OCI-LY1 (cell line): Measurements from ENCODE around the gene PTPRQ.

Experiments used
- H2AFZ ChIP-seq: fragments of 200-600 bp; sonication (generic), shearing (Covaris generic); 2 replicates; pipeline ENCODE4 v1.6.0; 2014; ENCODE audit warnings: antibody characterized with exemption, mild to moderate bottlenecking, low read length
- H3F3A ChIP-seq: fragments of 200-600 bp; sonication (generic), shearing (Covaris generic); 2 replicates; pipeline ENCODE4 v1.6.0; 2014; ENCODE audit warnings: mild to moderate bottlenecking, antibody characterized with exemption, low read length, moderate library complexity; ENCODE audit not compliant: insufficient read depth
- H3K27ac ChIP-seq: fragments of 200-600 bp; sonication (generic); 2 replicates; pipeline ENCODE4 v1.5.1; 2014; ENCODE audit warnings: low read length, mixed run types, mild to moderate bottlenecking, low read depth; ENCODE audit not compliant: poor library complexity, severe bottlenecking
- H3K27me3 ChIP-seq: fragments of 200-600 bp; sonication (generic); 2 replicates; pipeline ENCODE4 v1.6.0; 2014; ENCODE audit warnings: antibody characterized with exemption, mild to moderate bottlenecking, low read length, moderate library complexity; ENCODE audit not compliant: insufficient read depth
- H3K36me3 ChIP-seq: fragments of 200-600 bp; sonication (generic); 2 replicates; pipeline ENCODE4 v1.6.1; 2014; ENCODE audit warnings: mild to moderate bottlenecking, antibody characterized with exemption, low read length, moderate library complexity, mixed read lengths; ENCODE audit not compliant: insufficient read depth
- H3K4me1 ChIP-seq: fragments of 200-600 bp; sonication (generic); 2 replicates; pipeline ENCODE4 v1.5.1; 2014; ENCODE audit warnings: mild to moderate bottlenecking, low read length, moderate library complexity; ENCODE audit not compliant: insufficient read depth, severe bottlenecking
- H3K4me2 ChIP-seq: fragments of 200-600 bp; sonication (generic), shearing (Covaris generic); 2 replicates; pipeline ENCODE4 v1.6.1; 2014; ENCODE audit warnings: low read length
- H3K4me3 ChIP-seq: fragments of 200-600 bp; sonication (generic); 2 replicates; pipeline ENCODE4 v1.5.1; 2014; ENCODE audit warnings: low read length, low read depth, mild to moderate bottlenecking, mixed read lengths; ENCODE audit not compliant: poor library complexity, severe bottlenecking
- H3K79me2 ChIP-seq: fragments of 200-600 bp; shearing (Covaris generic); 2 replicates; pipeline ENCODE4 v1.6.1; 2016; ENCODE audit warnings: mixed run types, low read length, mixed read lengths; ENCODE audit not compliant: insufficient read depth
- H3K9ac ChIP-seq: fragments of 200-600 bp; sonication (generic), shearing (Covaris generic); 2 replicates; pipeline ENCODE4 v1.6.1; 2014; ENCODE audit warnings: mild to moderate bottlenecking, low read length, mixed read lengths
- H3K9me2 ChIP-seq: fragments of 200-600 bp; sonication (generic), shearing (Covaris generic); 2 replicates; pipeline ENCODE4 v1.6.1; 2014; ENCODE audit warnings: low read depth, mild to moderate bottlenecking, low read length, mixed read lengths
- H3K9me3 ChIP-seq: fragments of 200-600 bp; shearing (Covaris generic); 2 replicates; pipeline ENCODE4 v1.6.1; 2014; ENCODE audit warnings: low read length, mixed read lengths
- H4K20me1 ChIP-seq: fragments of 200-600 bp; sonication (generic), shearing (Covaris generic); 2 replicates; pipeline ENCODE4 v1.6.0; 2016; ENCODE audit warnings: mild to moderate bottlenecking, low read length; ENCODE audit not compliant: insufficient read depth
- CTCF ChIP-seq: fragments of 200-600 bp; sonication (generic), shearing (Covaris generic); IDR thresholded peaks from 2 replicates; pipeline ENCODE4 v1.5.1; 2017; ENCODE audit warnings: mild to moderate bottlenecking, antibody characterized with exemption, low read length, moderate library complexity, mixed read lengths
- EZH2 ChIP-seq: fragments of 200-600 bp; sonication (generic), shearing (Covaris generic); IDR thresholded peaks from 2 replicates; pipeline ENCODE4 v1.8.0; 2017; ENCODE audit warnings: borderline replicate concordance, mixed run types, mild to moderate bottlenecking, antibody characterized with exemption, low read length, moderate library complexity, mixed read lengths

Gene PTPRQ

DNA sequence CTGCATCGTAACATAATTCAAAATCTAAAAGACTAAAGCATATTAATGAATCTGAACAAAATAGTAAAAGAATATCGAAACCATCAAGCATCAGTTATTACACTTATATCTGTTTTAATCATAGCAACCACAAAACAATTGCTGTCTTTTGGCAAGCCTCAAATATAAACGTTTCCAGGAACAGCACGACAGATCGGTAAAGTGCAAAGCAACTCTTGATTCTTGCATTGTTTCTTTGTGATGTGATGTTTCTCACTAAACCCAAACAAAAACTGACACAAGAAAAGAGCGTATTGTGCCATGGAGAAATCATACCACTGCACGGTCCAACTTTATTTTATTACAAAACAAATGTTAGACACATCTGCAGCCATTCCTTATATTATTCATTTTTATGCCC lies 254.2 kb downstream of the PTPRQ start:
- Histone ChIP-seq H2AFZ (no peak overlapping the region), H3K4me3 (no peak overlapping the region), H3K4me1 (no peaks in the 10 kb centered on the region)

GRCh38 chr12:80698847-80699542 lies 255.0 kb downstream of the PTPRQ start:
- no peaks in the 10 kb centered on the region for H3K27me3 ChIP-seq
- no peak overlapping the region for H3K27ac ChIP-seq
- no peaks in the 10 kb centered on the region for H3K9me3 ChIP-seq
- H3K9ac ChIP-seq: no peak overlapping the region
- H2AFZ ChIP-seq: no peak overlapping the region
- H4K20me1 ChIP-seq: no peaks in the 10 kb centered on the region
- no peak overlapping the region for H3K4me3 ChIP-seq
- H3F3A ChIP-seq: no peaks in the 10 kb centered on the region
- no peak overlapping the region for H3K4me2 ChIP-seq
- no peaks in the 10 kb centered on the region for H3K4me1 ChIP-seq
- H3K36me3 ChIP-seq: no peaks in the 10 kb centered on the region
- H3K9me2 ChIP-seq: no peaks in the 10 kb centered on the region
- no peaks in the 10 kb centered on the region for H3K79me2 ChIP-seq
- TF ChIP-seq CTCF (no peak), EZH2 (no peak)

More for the DNA sequence above, 254.2 kb downstream of the PTPRQ start:
- TF ChIP-seq EZH2: no peak
- TF ChIP-seq CTCF: no peak
- no peak overlapping the region for H3K27ac ChIP-seq
- no peaks in the 10 kb centered on the region for H3K27me3 ChIP-seq
- no peaks in the 10 kb centered on the region for H4K20me1 ChIP-seq
- H3K9me3 ChIP-seq: no peaks in the 10 kb centered on the region
- no peak overlapping the region for H3K4me2 ChIP-seq
- H3K36me3 ChIP-seq: no peaks in the 10 kb centered on the region
- H3K79me2 ChIP-seq: no peaks in the 10 kb centered on the region
- no peaks in the 10 kb centered on the region for H3K9me2 ChIP-seq
- no peaks in the 10 kb centered on the region for H3F3A ChIP-seq
- H3K9ac ChIP-seq: no peak overlapping the region

DNA sequence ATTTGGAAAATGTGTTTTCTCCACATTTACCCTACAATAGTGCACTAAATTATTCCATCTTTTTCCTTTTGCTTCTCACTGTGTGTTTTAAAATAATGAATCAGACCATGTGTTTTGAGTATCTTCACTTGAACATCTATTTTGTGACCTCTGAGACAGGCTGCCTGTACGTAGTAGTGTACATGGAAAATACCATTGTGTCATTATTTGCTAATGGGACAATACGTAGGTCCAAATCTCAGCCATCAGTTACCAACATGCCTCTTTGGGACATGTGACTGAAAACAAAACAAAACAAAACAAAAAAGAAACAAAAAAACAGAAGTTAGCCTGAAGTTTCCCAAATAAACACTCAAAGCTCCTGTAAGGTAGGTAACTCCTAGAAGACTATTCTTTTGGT lies 256.3 kb downstream of the PTPRQ start:
- Histone ChIP-seq H3F3A (no peaks in the 10 kb centered on the region), H3K9ac (no peak overlapping the region), H3K4me1 (no peaks in the 10 kb centered on the region), H4K20me1 (no peaks in the 10 kb centered on the region), H3K9me2 (no peaks in the 10 kb centered on the region), H3K4me3 (no peak overlapping the region), H3K79me2 (no peaks in the 10 kb centered on the region), H3K36me3 (no peaks in the 10 kb centered on the region), H2AFZ (no peak overlapping the region), H3K27me3 (no peaks in the 10 kb centered on the region), H3K9me3 (no peaks in the 10 kb centered on the region), H3K27ac (no peak overlapping the region), H3K4me2 (no peak overlapping the region)
- no peak for TF ChIP-seq EZH2
- no peak for TF ChIP-seq CTCF
